ENCODE measurements around the gene FHL2. TPM values are rescaled to one million over a fixed set of nuclear protein-coding genes. Genes with fewer than 3 reads are reported as not detected.
"Not testable (repeated sequence)": the region's sequence is repeated elsewhere in the genome, so short reads cannot be mapped to it uniquely, and the experiment has no call there.

Gene FHL2
- total and polyA plus RNA-seq, 2 donors (not counting 1 experiment from before 2014, with no cell fraction given), result not detected

DNA sequence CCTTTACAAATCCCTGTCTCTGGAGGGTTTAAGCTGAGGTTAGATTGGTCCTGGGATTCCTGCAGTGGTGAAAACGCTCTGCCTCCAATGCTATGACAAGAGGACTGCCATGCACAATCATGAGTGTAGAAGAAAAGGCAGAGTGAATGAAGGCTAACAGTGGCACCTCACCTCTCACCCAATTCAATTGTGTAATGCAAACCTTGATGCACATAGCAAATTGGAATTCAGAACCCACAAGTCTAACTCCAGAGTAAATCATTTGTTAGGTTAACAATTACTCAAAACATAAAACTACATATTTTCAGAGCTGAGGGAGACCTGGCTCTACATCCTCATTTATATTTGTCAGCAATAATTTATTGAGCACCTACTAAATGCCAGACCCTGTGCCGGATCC is 71.2 kb downstream of the FHL2 start:
- TF ChIP-seq, protein P1, sequence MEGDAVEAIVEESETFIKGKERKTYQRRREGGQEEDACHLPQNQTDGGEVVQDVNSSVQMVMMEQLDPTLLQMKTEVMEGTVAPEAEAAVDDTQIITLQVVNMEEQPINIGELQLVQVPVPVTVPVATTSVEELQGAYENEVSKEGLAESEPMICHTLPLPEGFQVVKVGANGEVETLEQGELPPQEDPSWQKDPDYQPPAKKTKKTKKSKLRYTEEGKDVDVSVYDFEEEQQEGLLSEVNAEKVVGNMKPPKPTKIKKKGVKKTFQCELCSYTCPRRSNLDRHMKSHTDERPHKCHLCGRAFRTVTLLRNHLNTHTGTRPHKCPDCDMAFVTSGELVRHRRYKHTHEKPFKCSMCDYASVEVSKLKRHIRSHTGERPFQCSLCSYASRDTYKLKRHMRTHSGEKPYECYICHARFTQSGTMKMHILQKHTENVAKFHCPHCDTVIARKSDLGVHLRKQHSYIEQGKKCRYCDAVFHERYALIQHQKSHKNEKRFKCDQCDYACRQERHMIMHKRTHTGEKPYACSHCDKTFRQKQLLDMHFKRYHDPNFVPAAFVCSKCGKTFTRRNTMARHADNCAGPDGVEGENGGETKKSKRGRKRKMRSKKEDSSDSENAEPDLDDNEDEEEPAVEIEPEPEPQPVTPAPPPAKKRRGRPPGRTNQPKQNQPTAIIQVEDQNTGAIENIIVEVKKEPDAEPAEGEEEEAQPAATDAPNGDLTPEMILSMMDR (IDR thresholded peaks at IDR 0.05), result no peak
- TF ChIP-seq EZH2 (IDR thresholded peaks at IDR 0.05; ENCODE audit: borderline replicate concordance, insufficient read depth, low read depth, low read length, poor library complexity, severe bottlenecking), result no peak
- peaks cover 25 to 27% of the 10 kb centered on the region in 2 donors for H3K4me1 ChIP-seq (ENCODE audit: control insufficient read depth in 2 of 2, insufficient read depth in 2 of 2, low read length in 2 of 2)
- WGBS (ENCODE audit: insufficient coverage), result 83% methylated on average over 1 of the region's 2 CpGs
- H4K20me1 ChIP-seq (ENCODE audit: control insufficient read depth, insufficient read depth, low read length, poor library complexity, severe bottlenecking), result peaks cover 18% of the 10 kb centered on the region
- no peaks in the 10 kb centered on the region for H3K27me3 ChIP-seq (replicated peaks in 1 of 4; ENCODE audit: control extremely low read depth in 1 of 4, control insufficient read depth in 3 of 4, insufficient read depth in 4 of 4, low read length in 3 of 4)
- CTCF ChIA-PET, result interaction anchor here (1.1 to 1.3 kb wide), 2 partner anchors 8 to 10 kb away, joined by 3 read pairs; no protein-coding TSS in a partner anchor
- Mint-ChIP-seq H3K9me3 (ENCODE audit: insufficient read depth) (no peaks in the 10 kb centered on the region), H3K4me3 (peak overlapping the region; percentile 89), H3K4me1 (peaks cover 58% of the 10 kb centered on the region), H3K27me3 (no peaks in the 10 kb centered on the region), H3K27ac (peak overlapping the region; percentile 79)
- peak overlapping the region; percentile 85 for H3K9ac ChIP-seq (ENCODE audit: low read length)
- no peak overlapping the region for H2AFZ ChIP-seq (ENCODE audit: insufficient read depth, low read depth, low read length, poor library complexity, severe bottlenecking)
- POLR2A ChIA-PET, result interaction anchor here (1.8 kb wide), 1 partner anchor 10 kb away, joined by 6 read pairs; the partner anchor contains the start of gene C2orf49
- ATAC-seq (ENCODE audit: low read depth), result no peak
- H3K4me2 ChIP-seq (replicated peaks; ENCODE audit: low read depth, low read length, poor library complexity, severe bottlenecking), result peak overlapping the region; percentile 92
- no peaks in the 10 kb centered on the region for H3K36me3 ChIP-seq (replicated peaks in 1 of 2; ENCODE audit: control extremely low read depth in 1 of 2, control insufficient read depth in 1 of 2, extremely low read depth in 1 of 2, insufficient read depth in 2 of 2, low read length in 1 of 2)
- peaks cover 58% of the 10 kb centered on the region for H3K79me2 ChIP-seq (ENCODE audit: control insufficient read depth, insufficient read depth, low read length)
- no peaks in the 10 kb centered on the region for H3K9me3 ChIP-seq (ENCODE audit: control extremely low read depth in 1 of 3, control insufficient read depth in 2 of 3, insufficient read depth in 1 of 3, low read length in 2 of 3)
- H3K4me3 ChIP-seq (ENCODE audit: control extremely low read depth in 1 of 5, extremely low read depth in 1 of 5, insufficient read depth in 1 of 5, low read depth in 2 of 5, low read length in 4 of 5), result no peak overlapping the region
- DNase-seq, result no peak
- intact Hi-C loops (cut with micrococcal nuclease), result no loop called here
- peak overlapping the region in 1 of 2 donors; percentile 72 for H3K27ac ChIP-seq (ENCODE audit: low read length in 2 of 2)

DNA sequence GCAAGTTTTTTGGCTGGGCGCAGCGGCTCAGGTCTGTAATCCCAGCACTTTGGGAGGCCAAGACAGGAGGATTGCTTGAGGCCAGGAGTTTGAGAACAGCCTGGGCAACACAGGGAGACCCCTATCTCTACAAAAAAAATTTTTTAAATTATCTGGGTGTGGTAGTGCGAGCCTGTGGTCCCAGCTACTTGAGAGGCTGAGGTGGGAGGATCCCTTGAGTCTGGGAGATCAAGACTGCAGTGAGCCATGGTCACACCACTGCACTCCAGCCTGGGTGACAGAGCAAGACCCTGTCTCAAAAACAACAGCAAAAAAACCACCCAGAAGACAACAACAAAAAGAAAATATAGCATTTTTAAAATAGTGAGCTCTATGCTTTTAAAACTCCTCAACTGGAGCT is 71.6 kb downstream of the FHL2 start:
- H3K27ac Mint-ChIP-seq; H3K27me3 Mint-ChIP-seq; H3K4me3 Mint-ChIP-seq; H3K9ac ChIP-seq (ENCODE audit: low read length); H3K27me3 ChIP-seq (replicated peaks in 1 of 4; ENCODE audit: control extremely low read depth in 1 of 4, control insufficient read depth in 3 of 4, insufficient read depth in 4 of 4, low read length in 3 of 4); H3K9me3 Mint-ChIP-seq (ENCODE audit: insufficient read depth); H3K36me3 ChIP-seq (replicated peaks in 1 of 2; ENCODE audit: control extremely low read depth in 1 of 2, control insufficient read depth in 1 of 2, extremely low read depth in 1 of 2, insufficient read depth in 2 of 2, low read length in 1 of 2); POLR2A ChIA-PET; H3K9me3 ChIP-seq (ENCODE audit: control extremely low read depth in 1 of 3, control insufficient read depth in 2 of 3, insufficient read depth in 1 of 3, low read length in 2 of 3); H3K4me3 ChIP-seq (ENCODE audit: control extremely low read depth in 1 of 5, extremely low read depth in 1 of 5, insufficient read depth in 1 of 5, low read depth in 2 of 5, low read length in 4 of 5); H2AFZ ChIP-seq (ENCODE audit: insufficient read depth, low read depth, low read length, poor library complexity, severe bottlenecking); ATAC-seq (ENCODE audit: low read depth); DNase-seq; intact Hi-C loops (cut with micrococcal nuclease); H3K27ac ChIP-seq (ENCODE audit: low read length in 2 of 2); H3K4me2 ChIP-seq (replicated peaks; ENCODE audit: low read depth, low read length, poor library complexity, severe bottlenecking): not testable (repeated sequence)
- Histone ChIP-seq H4K20me1 (ENCODE audit: control insufficient read depth, insufficient read depth, low read length, poor library complexity, severe bottlenecking) (peaks cover 22% of the 10 kb centered on the region), H3K79me2 (ENCODE audit: control insufficient read depth, insufficient read depth, low read length) (peaks cover 62% of the 10 kb centered on the region), H3K4me1 (ENCODE audit: control insufficient read depth in 2 of 2, insufficient read depth in 2 of 2, low read length in 2 of 2) (peaks cover 25 to 27% of the 10 kb centered on the region in 2 donors)
- 60% methylated on average over 1 of the region's 3 CpGs for WGBS (ENCODE audit: insufficient coverage)
- CTCF ChIA-PET, result interaction anchor here (1.1 to 1.3 kb wide), 2 partner anchors 8 to 10 kb away, joined by 3 read pairs; no protein-coding TSS in a partner anchor
- H3K4me1 Mint-ChIP-seq, result peaks cover 61% of the 10 kb centered on the region

Measured in B cell (primary cell).